Measurements from ENCODE around the gene MMP13. TPM values are rescaled to one million over a fixed set of nuclear protein-coding genes. Genes with fewer than 3 reads are reported as not detected.
"Not testable (repeated sequence)": the region's sequence is repeated elsewhere in the genome, so short reads cannot be mapped to it uniquely, and the experiment has no call there.

The MMP13 gene
- total RNA-seq, 2 experiments from 2014 or later = not detected

- CTCF ChIA-PET = interaction anchor here (1.8 kb wide), 1 partner anchor 20 kb away, joined by 11 read pairs; no protein-coding TSS in a partner anchor
- POLR2A ChIA-PET = interaction anchor here (0.6 kb wide), 1 partner anchor 1707 kb away, joined by 3 read pairs; no protein-coding TSS in a partner anchor
- Mint-ChIP-seq H3K27me3 (ENCODE audit: low read depth) (peaks cover 14% of the 10 kb centered on the region), H3K36me3 (ENCODE audit: low read depth) (no peaks in the 10 kb centered on the region), H3K9me3 (ENCODE audit: insufficient read depth) (no peaks in the 10 kb centered on the region), H3K4me3 (no peak overlapping the region), H3K4me1 (ENCODE audit: low read depth) (peaks cover 5% of the 10 kb centered on the region), H3K27ac (no peak overlapping the region)
- DNase-seq = no peak
- no peak for ATAC-seq
Measured at GRCh38 chr11:102920118-102920684, 35.3 kb downstream of the MMP13 start.

GRCh38 chr11:102915044-102915375, 40.5 kb downstream of the MMP13 start:
- Mint-ChIP-seq H3K27me3 (ENCODE audit: low read depth) (peaks cover 7% of the 10 kb centered on the region), H3K9me3 (ENCODE audit: insufficient read depth) (no peaks in the 10 kb centered on the region), H3K36me3 (ENCODE audit: low read depth) (no peaks in the 10 kb centered on the region), H3K27ac (no peak overlapping the region), H3K4me3 (no peak overlapping the region), H3K4me1 (ENCODE audit: low read depth) (peaks cover 1% of the 10 kb centered on the region)
- DNase-seq (no peak), ATAC-seq (no peak)
- ChIA-PET CTCF (interaction anchor here (0.6 to 1.8 kb wide), 14 partner anchors 10 to 181 kb away, joined by 3 to 11 read pairs (median 3); no protein-coding TSS in a partner anchor), POLR2A (no interaction called here)

- H3K4me1 Mint-ChIP-seq (ENCODE audit: low read depth) = no peaks in the 10 kb centered on the region
- no peak overlapping the region for H3K27ac Mint-ChIP-seq
- H3K36me3 Mint-ChIP-seq (ENCODE audit: low read depth) = no peaks in the 10 kb centered on the region
- ChIA-PET POLR2A (no interaction called here), CTCF (interaction anchor here (0.7 to 1.8 kb wide), 13 partner anchors 10 to 181 kb away, joined by 3 to 11 read pairs (median 3); no protein-coding TSS in a partner anchor)
- H3K9me3 Mint-ChIP-seq (ENCODE audit: insufficient read depth) = no peaks in the 10 kb centered on the region
- ATAC-seq (no peak), DNase-seq (no peak)
- H3K4me3 Mint-ChIP-seq = no peak overlapping the region
- H3K27me3 Mint-ChIP-seq (ENCODE audit: low read depth) = peaks cover 7% of the 10 kb centered on the region
Measured at GRCh38 chr11:102914238-102915043, 41.1 kb downstream of the MMP13 start.

GRCh38 chr11:102912482-102912830, 43.1 kb downstream of the MMP13 start:
- ChIA-PET POLR2A (no interaction called here), CTCF (interaction anchor here (1.2 kb wide), 1 partner anchor 28 kb away, joined by 3 read pairs; no protein-coding TSS in a partner anchor)
- Mint-ChIP-seq H3K4me3 (no peak overlapping the region), H3K27me3 (ENCODE audit: low read depth) (peaks cover 2% of the 10 kb centered on the region), H3K36me3 (ENCODE audit: low read depth) (no peaks in the 10 kb centered on the region), H3K4me1 (ENCODE audit: low read depth) (no peaks in the 10 kb centered on the region), H3K9me3 (ENCODE audit: insufficient read depth) (no peaks in the 10 kb centered on the region), H3K27ac (no peak overlapping the region)
- DNase-seq (no peak), ATAC-seq (no peak)

- no peak overlapping the region for H3K27ac Mint-ChIP-seq
Measured at GRCh38 chr11:102911758-102912481, 43.6 kb downstream of the MMP13 start.

GRCh38 chr11:102905848-102906247, 49.7 kb downstream of the MMP13 start:
- ATAC-seq; H3K4me1 Mint-ChIP-seq (ENCODE audit: low read depth); CTCF ChIA-PET; POLR2A ChIA-PET; DNase-seq; H3K27me3 Mint-ChIP-seq (ENCODE audit: low read depth); H3K4me3 Mint-ChIP-seq; H3K36me3 Mint-ChIP-seq (ENCODE audit: low read depth); H3K27ac Mint-ChIP-seq; H3K9me3 Mint-ChIP-seq (ENCODE audit: insufficient read depth): not testable (repeated sequence)

More at GRCh38 chr11:102911758-102912481, 43.6 kb downstream of the MMP13 start:
- H3K36me3 Mint-ChIP-seq (ENCODE audit: low read depth) = no peaks in the 10 kb centered on the region
- no peaks in the 10 kb centered on the region for H3K9me3 Mint-ChIP-seq (ENCODE audit: insufficient read depth)
- no peak overlapping the region for H3K4me3 Mint-ChIP-seq
- ChIA-PET CTCF (interaction anchor here (1.2 kb wide), 1 partner anchor 29 kb away, joined by 3 read pairs; no protein-coding TSS in a partner anchor), POLR2A (no interaction called here)
- ATAC-seq (no peak), DNase-seq (no peak)
- H3K4me1 Mint-ChIP-seq (ENCODE audit: low read depth) = no peaks in the 10 kb centered on the region
- H3K27me3 Mint-ChIP-seq (ENCODE audit: low read depth) = peaks cover 2% of the 10 kb centered on the region

GRCh38 chr11:102903895-102904294, 51.6 kb downstream of the MMP13 start:
- H3K4me1 Mint-ChIP-seq (ENCODE audit: low read depth); H3K9me3 Mint-ChIP-seq (ENCODE audit: insufficient read depth): not testable (repeated sequence)

GRCh38 chr11:102900346-102900745, 55.2 kb downstream of the MMP13 start:
- ATAC-seq (no peak), DNase-seq (no peak)
- Mint-ChIP-seq H3K27ac (no peak overlapping the region), H3K36me3 (ENCODE audit: low read depth) (no peaks in the 10 kb centered on the region), H3K9me3 (ENCODE audit: insufficient read depth) (no peaks in the 10 kb centered on the region), H3K27me3 (ENCODE audit: low read depth) (no peaks in the 10 kb centered on the region), H3K4me3 (no peak overlapping the region), H3K4me1 (ENCODE audit: low read depth) (no peaks in the 10 kb centered on the region)
- ChIA-PET CTCF (no interaction called here), POLR2A (no interaction called here)

More at GRCh38 chr11:102903895-102904294, 51.6 kb downstream of the MMP13 start:
- H3K36me3 Mint-ChIP-seq (ENCODE audit: low read depth); H3K27ac Mint-ChIP-seq; H3K27me3 Mint-ChIP-seq (ENCODE audit: low read depth); H3K4me3 Mint-ChIP-seq; DNase-seq; POLR2A ChIA-PET; CTCF ChIA-PET; ATAC-seq: not testable (repeated sequence)

Other genes with a start within 250 kb of the MMP13 start
- gene MMP27, start 250.0 kb downstream of the MMP13 start, total RNA-seq = not detected
- gene MMP8, start 230.8 kb downstream of the MMP13 start, total RNA-seq = not detected
- not detected for gene MMP10, start 175.1 kb downstream of the MMP13 start, total RNA-seq
- not detected for gene MMP1, start 157.6 kb downstream of the MMP13 start, total RNA-seq
- not detected for gene MMP3, start 112.1 kb downstream of the MMP13 start, total RNA-seq
- gene MMP12, start 80.8 kb downstream of the MMP13 start, total RNA-seq = not detected
- gene DCUN1D5, start 136.4 kb upstream of the MMP13 start, total RNA-seq = 10 to 100 TPM; 31.3 to 34.0 TPM
- 1 to 10 TPM; 1.6 to 1.7 TPM for gene DYNC2H1, start 153.7 kb upstream of the MMP13 start, total RNA-seq